GM12801 (cell line): Measurements from ENCODE around the gene SPRTN.

ENCODE experiments used
- TF ChIP-seq, protein P1 (sequence below): IDR thresholded peaks from one replicate; pipeline ENCODE4 v1.5.1; 2011; ENCODE audit warnings: control low read depth; ENCODE audit not compliant: insufficient read length; ENCODE audit errors: extremely low read depth

The SPRTN gene

DNA sequence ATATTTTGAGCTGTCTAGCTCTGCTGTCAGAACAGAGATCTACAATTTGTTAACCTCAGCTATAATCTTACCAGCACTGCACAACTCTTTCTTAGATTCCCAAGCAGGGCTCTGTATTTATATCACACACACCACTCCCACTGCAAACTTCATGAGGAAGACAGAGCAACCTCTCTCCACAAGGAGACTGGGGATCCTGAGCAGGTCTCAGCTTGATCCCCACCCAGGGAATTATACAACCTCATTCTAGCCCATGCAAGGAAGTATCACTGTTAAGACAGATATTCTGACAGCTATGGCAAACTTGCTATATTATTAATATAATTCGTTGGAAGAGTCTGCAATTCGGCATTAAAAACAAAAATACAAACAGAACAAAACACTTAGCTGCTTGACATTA lies 43.6 kb downstream of the SPRTN start:
- TF ChIP-seq, protein P1, sequence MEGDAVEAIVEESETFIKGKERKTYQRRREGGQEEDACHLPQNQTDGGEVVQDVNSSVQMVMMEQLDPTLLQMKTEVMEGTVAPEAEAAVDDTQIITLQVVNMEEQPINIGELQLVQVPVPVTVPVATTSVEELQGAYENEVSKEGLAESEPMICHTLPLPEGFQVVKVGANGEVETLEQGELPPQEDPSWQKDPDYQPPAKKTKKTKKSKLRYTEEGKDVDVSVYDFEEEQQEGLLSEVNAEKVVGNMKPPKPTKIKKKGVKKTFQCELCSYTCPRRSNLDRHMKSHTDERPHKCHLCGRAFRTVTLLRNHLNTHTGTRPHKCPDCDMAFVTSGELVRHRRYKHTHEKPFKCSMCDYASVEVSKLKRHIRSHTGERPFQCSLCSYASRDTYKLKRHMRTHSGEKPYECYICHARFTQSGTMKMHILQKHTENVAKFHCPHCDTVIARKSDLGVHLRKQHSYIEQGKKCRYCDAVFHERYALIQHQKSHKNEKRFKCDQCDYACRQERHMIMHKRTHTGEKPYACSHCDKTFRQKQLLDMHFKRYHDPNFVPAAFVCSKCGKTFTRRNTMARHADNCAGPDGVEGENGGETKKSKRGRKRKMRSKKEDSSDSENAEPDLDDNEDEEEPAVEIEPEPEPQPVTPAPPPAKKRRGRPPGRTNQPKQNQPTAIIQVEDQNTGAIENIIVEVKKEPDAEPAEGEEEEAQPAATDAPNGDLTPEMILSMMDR, result no peak

DNA sequence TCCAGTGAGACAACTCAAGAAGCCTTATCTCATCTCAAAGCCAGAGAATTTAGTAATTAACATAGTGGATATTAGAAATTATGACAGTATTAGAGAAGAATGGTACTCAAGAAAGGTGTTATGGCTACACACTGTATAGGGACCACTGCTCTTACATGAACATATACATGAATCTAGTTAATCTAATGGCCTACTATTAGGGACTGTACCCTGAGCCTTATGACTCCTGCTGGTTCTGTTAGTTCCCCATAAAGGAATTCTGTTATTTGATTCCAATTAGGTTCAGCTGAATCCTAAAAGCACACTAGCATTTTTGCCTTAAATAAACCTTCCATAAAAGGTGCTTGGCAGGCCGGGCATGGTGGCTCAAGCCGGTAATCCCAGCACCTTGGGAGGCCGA lies 44.3 kb downstream of the SPRTN start:
- TF ChIP-seq, protein P1, result no peak

DNA sequence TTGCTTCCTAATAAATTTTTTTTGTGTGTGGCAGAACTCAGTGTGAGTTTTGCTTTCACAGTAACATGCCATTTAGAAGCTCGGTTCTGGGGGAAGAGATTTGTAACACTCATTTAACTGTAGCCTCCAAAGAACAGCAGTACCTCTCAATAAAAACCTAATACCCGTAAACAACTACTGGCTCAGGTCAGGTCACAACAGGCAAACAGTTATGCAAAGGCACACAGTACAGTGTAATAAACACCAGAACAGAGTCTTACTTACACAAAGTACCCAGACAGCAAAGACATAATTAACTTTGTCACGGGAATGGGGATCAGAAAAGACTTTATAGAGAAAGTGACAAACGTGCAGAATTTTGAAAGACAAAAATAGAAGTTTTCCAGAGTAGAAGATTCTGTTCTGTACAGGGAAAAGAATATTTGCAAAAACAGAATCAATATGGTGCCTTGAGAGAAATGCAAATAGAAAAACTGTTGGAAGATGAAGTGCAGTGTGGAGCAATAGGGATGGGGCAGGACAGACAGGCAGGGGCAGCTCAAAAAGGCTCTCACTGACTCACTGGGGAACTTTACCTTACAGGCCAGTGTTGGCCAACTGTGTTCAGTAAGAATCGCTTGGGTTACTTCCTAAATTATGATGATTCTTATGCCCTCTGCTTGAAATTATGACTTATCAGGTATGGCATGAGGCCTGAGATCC lies 45.2 kb downstream of the SPRTN start:
- TF ChIP-seq, protein P1, result no peak

DNA sequence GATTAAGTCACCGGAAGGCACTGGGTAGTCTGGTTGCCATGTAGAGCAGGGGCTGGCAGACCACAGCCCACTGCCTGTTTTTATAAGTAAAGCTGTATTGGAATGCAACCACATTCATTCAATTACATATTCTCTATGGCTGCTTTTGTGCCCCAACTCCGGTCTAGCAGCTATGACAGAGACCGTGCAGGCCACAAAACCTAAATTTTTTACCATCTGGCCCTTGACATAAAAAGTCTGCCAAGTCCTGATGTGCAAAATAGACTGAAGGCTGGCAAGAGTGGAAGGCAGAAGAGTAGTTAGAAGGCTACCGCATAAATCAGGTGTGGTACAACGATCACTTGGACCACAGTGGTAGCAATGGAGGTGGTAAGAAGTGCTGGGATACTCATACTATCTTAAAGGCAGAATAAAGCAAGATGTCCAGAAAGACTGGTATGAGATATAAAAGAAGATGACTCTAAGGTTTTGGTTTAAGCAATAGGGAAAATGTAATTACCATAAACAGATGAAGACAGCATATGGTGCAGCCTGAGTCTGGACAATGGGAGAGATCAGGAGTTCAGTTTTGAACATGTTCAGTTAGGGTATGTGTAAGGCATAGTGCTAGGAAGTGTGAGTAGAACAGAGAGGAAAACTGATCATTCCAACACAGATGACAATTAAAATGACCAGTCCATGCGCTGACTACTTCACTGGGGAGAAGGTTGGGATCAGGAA lies 46.8 kb downstream of the SPRTN start:
- TF ChIP-seq, protein P1, result no peak

DNA sequence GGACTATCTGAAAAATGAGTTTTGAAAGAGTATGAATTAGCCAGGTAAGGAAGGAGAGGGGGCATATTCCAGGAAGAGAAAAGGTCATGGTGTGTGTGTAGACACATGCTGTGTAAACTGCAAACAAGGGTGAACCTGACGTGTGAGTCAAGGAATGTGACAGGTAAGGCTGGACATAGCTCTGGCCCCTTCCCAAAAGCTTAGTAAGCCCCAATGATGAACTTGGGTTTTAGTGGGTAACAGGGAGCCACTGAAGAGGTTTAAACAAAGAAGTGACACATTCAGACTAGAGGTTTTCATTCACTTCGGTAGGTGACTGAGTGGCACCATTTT lies 47.3 kb downstream of the SPRTN start:
- TF ChIP-seq, protein P1, result no peak

DNA sequence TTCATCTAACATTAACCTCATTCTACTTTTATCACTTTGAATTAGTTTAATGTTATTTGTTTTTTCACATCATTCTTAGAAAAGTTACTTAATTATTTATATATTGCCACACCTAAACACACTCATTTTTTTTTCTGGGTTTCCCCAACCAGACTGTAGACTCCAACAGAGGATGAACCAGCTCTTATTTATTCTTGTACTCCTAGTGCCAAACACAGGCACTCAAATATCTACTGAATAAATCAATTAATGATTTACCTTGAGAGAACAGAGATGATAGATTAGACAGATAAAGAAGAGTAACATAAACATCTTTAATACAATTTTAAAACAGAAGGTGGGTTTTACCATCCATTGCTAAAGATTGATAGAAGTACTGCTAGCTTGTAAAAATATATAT lies 48.4 kb downstream of the SPRTN start:
- TF ChIP-seq, protein P1, result no peak

DNA sequence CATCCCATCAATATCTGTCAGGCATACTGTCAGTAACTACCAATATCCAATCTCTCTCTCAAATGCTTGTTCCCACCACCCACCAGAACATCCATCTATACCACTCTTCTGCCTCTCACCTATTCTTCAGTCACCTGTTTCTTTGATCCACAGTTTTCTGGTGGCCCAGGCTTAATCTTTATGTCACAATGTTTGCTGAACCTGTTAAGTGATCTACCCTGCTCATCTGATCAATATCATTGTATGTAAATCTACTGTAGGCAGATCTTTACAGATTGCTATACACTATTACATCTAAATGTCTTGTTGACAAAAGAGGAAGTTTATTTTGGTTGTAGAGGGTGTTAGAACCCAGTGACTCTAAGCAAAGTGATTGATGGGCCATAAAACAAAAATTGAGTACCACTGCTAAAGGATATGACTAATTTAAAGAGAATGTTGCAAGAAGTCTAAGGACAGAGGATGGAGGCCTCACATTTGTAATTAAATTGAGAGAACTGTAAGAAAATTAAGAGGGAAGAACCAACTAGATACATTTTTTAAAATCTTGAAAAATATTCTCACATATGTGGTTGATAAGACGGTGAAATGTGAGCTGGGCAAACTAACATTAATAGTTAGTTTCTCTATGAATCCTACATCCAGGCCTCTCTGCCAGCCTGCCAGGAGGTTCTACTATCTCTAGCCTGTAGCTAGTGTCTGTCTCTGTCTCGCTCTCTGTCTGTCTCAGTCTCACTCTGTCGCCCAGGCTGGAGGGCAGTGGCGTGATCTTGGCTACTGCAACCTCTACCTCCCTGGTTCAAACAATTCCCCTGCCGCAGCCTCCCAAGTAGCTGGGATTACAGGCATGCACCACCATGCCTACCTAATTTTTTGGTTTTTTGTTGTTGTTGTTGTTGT lies 49.9 kb downstream of the SPRTN start:
- TF ChIP-seq, protein P1, result no peak
